PC-9 (cell line): Measurements from ENCODE around the gene TBC1D10B. TPM values are rescaled to one million over a fixed set of nuclear protein-coding genes. Genes with fewer than 3 reads are reported as not detected.
A peak's percentile ranks its signal among the peaks of the same experiment; 100 is the strongest.

ENCODE experiments used
- Bru-seq: library from RNA; stranded (reverse); fragments of 400-500 nt; gene quantifications from one replicate; lab custom pipeline; 2021; lab: Mats Ljungman, UMichigan
- BruChase-seq, 2 experiments: library from RNA; stranded (reverse); fragments of 400-500 nt; gene quantifications; one replicate each; lab custom pipeline; 2021; lab: Mats Ljungman, UMichigan
- BruUV-seq: library from RNA; stranded (reverse); fragments of 400-500 nt; replicated peaks from 2 replicates; lab custom pipeline; 2021; lab: Mats Ljungman, UMichigan
- CTCF ChIA-PET: fragments of 300-600 bp; sonication (Branson Sonifier 250); formaldehyde crosslinking; loops from one replicate; lab custom pipeline; 2022; ENCODE audit warnings: antibody characterized with exemption; lab: Charles Lee
- POLR2A ChIA-PET: fragments of 300-600 bp; sonication (Branson Sonifier 250); formaldehyde crosslinking; loops from one replicate; lab custom pipeline; 2022; ENCODE audit warnings: antibody characterized with exemption; ENCODE audit not compliant: unreplicated experiment; lab: Charles Lee
- DNase-seq, 2 experiments: peaks; one replicate each; pipeline versions ENCODE4 v3.0.0 to v3.0.0-alpha.2; 2015 to 2022; ENCODE audit warnings: mixed read lengths in 1 of 2
- H2AFZ ChIP-seq: fragments of 200-600 bp; sonication (generic); 2 replicates; pipeline ENCODE4 v1.8.1; 2017; ENCODE audit warnings: antibody characterized with exemption
- H3F3A ChIP-seq: fragments of 200-600 bp; sonication (generic); 2 replicates; pipeline ENCODE4 v1.8.1; 2017; ENCODE audit warnings: antibody characterized with exemption, mild to moderate bottlenecking, low read depth; ENCODE audit not compliant: insufficient read depth
- H3K27ac ChIP-seq: fragments of 200-600 bp; sonication (generic); 2 replicates; pipeline ENCODE4 v1.6.1; 2016; ENCODE audit warnings: mixed run types
- H3K27me3 ChIP-seq: fragments of 200-600 bp; sonication (generic); 2 replicates; pipeline ENCODE4 v1.6.1; 2016; ENCODE audit warnings: low read depth, mixed run types; ENCODE audit not compliant: insufficient read depth
- H3K36me3 ChIP-seq: fragments of 200-600 bp; sonication (generic); 2 replicates; pipeline ENCODE4 v1.6.1; 2016; ENCODE audit warnings: low read depth, mixed run types
- H3K4me1 ChIP-seq: fragments of 200-600 bp; sonication (generic); replicated peaks from 2 replicates; pipeline ENCODE4 v1.6.1; 2016; ENCODE audit warnings: mixed run types; ENCODE audit not compliant: insufficient read depth
- H3K4me2 ChIP-seq: fragments of 200-600 bp; sonication (generic); 2 replicates; pipeline ENCODE4 v1.6.1; 2017; ENCODE audit warnings: mixed run types
- H3K4me3 ChIP-seq: fragments of 200-600 bp; sonication (generic); 2 replicates; pipeline ENCODE4 v1.6.1; 2016; ENCODE audit warnings: mixed run types
- H3K79me2 ChIP-seq: fragments of 200-600 bp; sonication (generic); 2 replicates; pipeline ENCODE4 v1.6.1; 2017; ENCODE audit warnings: low read depth, mixed run types
- H3K9me2 ChIP-seq: fragments of 200-600 bp; sonication (generic); 2 replicates; pipeline ENCODE4 v1.8.1; 2017; ENCODE audit warnings: mild to moderate bottlenecking; ENCODE audit not compliant: insufficient read depth
- H3K9me3 ChIP-seq: fragments of 200-600 bp; sonication (generic); 2 replicates; pipeline ENCODE4 v1.8.1; 2016; ENCODE audit warnings: low read depth; ENCODE audit not compliant: insufficient read depth
- H4K20me1 ChIP-seq: fragments of 200-600 bp; sonication (generic); 2 replicates; pipeline ENCODE4 v1.8.1; 2017; ENCODE audit not compliant: insufficient read depth
- CTCF ChIP-seq: fragments of 200-600 bp; sonication (generic); conservative IDR thresholded peaks from 2 replicates; pipeline ENCODE4 v1.6.1; 2017; ENCODE audit warnings: mixed run types, antibody characterized with exemption, mild to moderate bottlenecking, moderate library complexity
- EZH2 ChIP-seq: fragments of 200-600 bp; sonication (generic); IDR thresholded peaks from 2 replicates; pipeline ENCODE4 v1.8.0; 2017; ENCODE audit warnings: antibody characterized with exemption, low read depth
- intact Hi-C: fragments of 100-400 bp; cut with micrococcal nuclease; formaldehyde crosslinking; loops from one replicate; pipeline ENCODE4 v1.10.0; 2022; ENCODE audit not compliant: unreplicated experiment
- long read RNA-seq: library from polyadenylated mRNA; stranded (forward); transcript quantifications from one replicate; pipeline ENCODE4 v2.0.0, GENCODE V29; 2022
- total RNA-seq: library from RNA; stranded (reverse); gene quantifications from 2 replicates; pipeline ENCODE4 v1.2.3, GENCODE V29; 2021

Gene TBC1D10B
- total RNA-seq = 85.0 and 90.8 TPM in 2 replicates
- percentile 86 among the genes with signal in this experiment for Bru-seq, nascent RNA
- BruChase-seq, experiment 1, labeled RNA remaining after a 2-hour chase = percentile 92 among the genes with signal in this experiment
- BruChase-seq, experiment 2, labeled RNA remaining after a 6-hour chase = percentile 92 among the genes with signal in this experiment
- long read RNA-seq, full-length matches to known transcripts = 55 of 80 reads
- long read RNA-seq, partial matches to known transcripts = 10 of 80 reads
- long read RNA-seq, other reads (novel, unspliced or antisense) = 15 of 80 reads

- Histone ChIP-seq H3K79me2 (peaks cover 42% of the 10 kb centered on the region), H3K9me3 (no peaks in the 10 kb centered on the region), H3K4me3 (peak within 1 kb of the TSS; percentile 75), H3K4me1 (peaks cover 22% of the 10 kb centered on the region), H3K27ac (no peak within 1 kb of the TSS), H3K9me2 (no peaks in the 10 kb centered on the region), H3K36me3 (0 out of 2 replicates have a peak, but pooled peaks cover 6% of the 10 kb centered on the region), H3K4me2 (peak within 1 kb of the TSS; percentile 98), H3F3A (peaks cover 11% of the 10 kb centered on the region), H4K20me1 (peaks cover 36% of the 10 kb centered on the region), H2AFZ (peak within 1 kb of the TSS; percentile 69), H3K27me3 (no peaks in the 10 kb centered on the region)
- BruUV-seq = no TSS peak
- ChIA-PET POLR2A (interaction anchor here (0.5 to 1.3 kb wide), 20 partner anchors 11 to 1761 kb away, joined by 3 to 44 read pairs (median 5); partner anchors contain the start of genes CD2BP2, PPP4C, SEZ6L2 and SULT1A1), CTCF (interaction anchor here (0.5 to 1.5 kb wide), 11 partner anchors 10 to 288 kb away, joined by 3 to 8 read pairs (median 4); partner anchors contain the start of genes CD2BP2, DCTPP1, FBRS and PRR14)
- TF ChIP-seq CTCF = no peak; the same call in 1 of the 2 replicates
- TF ChIP-seq EZH2 = no peak
- DNase-seq = peak; percentile 100
- intact Hi-C loops = loop anchor here (2.0 kb wide), 1 partner anchor 36 kb away; no protein-coding TSS in a partner anchor
Observed at GRCh38 chr16:30370456-30371247, at the start of gene TBC1D10B. Gene TBC1D10B, minus strand, starts transcription at chr16:30370494. Its CDS starts 311 bp downstream, at chr16:30370183.

- DNase-seq = no peak
- H3K27ac ChIP-seq = peak overlapping the region; percentile 49; the same call in 1 of the 2 replicates
- H3F3A ChIP-seq = peaks cover 46% of the 10 kb centered on the region
- no peaks in the 10 kb centered on the region for H3K27me3 ChIP-seq
- H4K20me1 ChIP-seq = no peaks in the 10 kb centered on the region
- peak overlapping the region; percentile 52 for H2AFZ ChIP-seq
- no peaks in the 10 kb centered on the region for H3K9me2 ChIP-seq
- BruUV-seq = no TSS peak
- peak overlapping the region; percentile 81 for H3K4me2 ChIP-seq
- TF ChIP-seq EZH2 = no peak
- no peak; the same call in 1 of the 2 replicates for TF ChIP-seq CTCF
- H3K4me3 ChIP-seq = peak overlapping the region; percentile 69; the same call in 1 of the 2 replicates
- ChIA-PET POLR2A (interaction anchor here (0.6 to 1.3 kb wide), 5 partner anchors 17 to 237 kb away, joined by 3 to 16 read pairs (median 3); no protein-coding TSS in a partner anchor), CTCF (interaction anchor here (0.6 to 1.5 kb wide), 4 partner anchors 11 to 275 kb away, joined by 3 to 11 read pairs (median 6); partner anchors contain the start of gene DCTPP1)
- no peaks in the 10 kb centered on the region for H3K79me2 ChIP-seq
- H3K4me1 ChIP-seq = peaks cover 7% of the 10 kb centered on the region; the same call in 1 of the 2 replicates
- peaks cover 3% of the 10 kb centered on the region; the same call in 1 of the 2 replicates for H3K36me3 ChIP-seq
- H3K9me3 ChIP-seq = no peaks in the 10 kb centered on the region
- intact Hi-C loops = no loop called here
Observed at GRCh38 chr16:30418350-30419181, 48.3 kb upstream of the TBC1D10B start.
